SK-N-MC (cell line): ENCODE measurements around the gene DHFR.

ENCODE experiments used
- DNase-seq: peaks from one replicate; pipeline ENCODE4 v3.0.0-alpha.2; 2011; ENCODE audit warnings: low read depth, low spot score
- H3K27ac ChIP-seq: fragments of 200-600 bp; sonication (generic); 2 replicates; pipeline ENCODE4 v1.5.1; 2016; ENCODE audit warnings: mixed run types
- H3K36me3 ChIP-seq: fragments of 200-600 bp; sonication (generic); 2 replicates; pipeline ENCODE4 v1.6.1; 2017; ENCODE audit warnings: antibody characterized with exemption, low read length, mixed read lengths; ENCODE audit not compliant: insufficient read depth
- H3K4me3 ChIP-seq: fragments of 200-600 bp; sonication (generic); 2 replicates; pipeline ENCODE4 v1.5.1; 2016
- H3K9ac ChIP-seq: fragments of 200-600 bp; sonication (generic); 2 replicates; pipeline ENCODE4 v1.8.0; 2017; ENCODE audit warnings: mixed run types, mixed read lengths; ENCODE audit not compliant: insufficient read length
- H3K9me3 ChIP-seq: fragments of 200-600 bp; sonication (generic); 2 replicates; pipeline ENCODE4 v1.6.1; 2017; ENCODE audit warnings: low read depth, mild to moderate bottlenecking, antibody characterized with exemption, low read length, moderate library complexity, mixed read lengths
- EZH2 ChIP-seq: fragments of 200-600 bp; sonication (generic); IDR thresholded peaks from one replicate; pipeline ENCODE4 v1.6.1; 2017; ENCODE audit warnings: antibody characterized with exemption
- FOXP2 ChIP-seq: optimal IDR thresholded peaks from 2 replicates; pipeline ENCODE3; 2011; ENCODE audit warnings: mild to moderate bottlenecking, moderate library complexity; ENCODE audit not compliant: insufficient read depth; ENCODE audit errors: extremely low read length, control extremely low read depth
- POLR2AphosphoS5 ChIP-seq: IDR thresholded peaks from 2 replicates; pipeline ENCODE4 v1.6.1; 2012; ENCODE audit warnings: mild to moderate bottlenecking, low read depth, low read length, borderline replicate concordance

Gene DHFR

GRCh38 chr5:80644900-80645299 is 9.9 kb downstream of the DHFR start:
- no peak overlapping the region for H3K9ac ChIP-seq
- peaks cover 67% of the 10 kb centered on the region for H3K36me3 ChIP-seq
- H3K4me3 ChIP-seq, result no peak overlapping the region
- H3K27ac ChIP-seq, result no peak overlapping the region
- TF ChIP-seq FOXP2, result no peak
- no peak for TF ChIP-seq POLR2AphosphoS5
- TF ChIP-seq EZH2, result no peak
- H3K9me3 ChIP-seq, result no peaks in the 10 kb centered on the region; the same call in 1 of the 2 replicates
- DNase-seq, result no peak

GRCh38 chr5:80641353-80641752 is 13.4 kb downstream of the DHFR start:
- no peak overlapping the region for H3K9ac ChIP-seq
- H3K36me3 ChIP-seq, result peaks cover 93% of the 10 kb centered on the region
- H3K27ac ChIP-seq, result no peak overlapping the region
- no peak overlapping the region for H3K4me3 ChIP-seq
- no peak for TF ChIP-seq EZH2
- DNase-seq, result no peak
- no peaks in the 10 kb centered on the region; the same call in 1 of the 2 replicates for H3K9me3 ChIP-seq

- no peak overlapping the region for H3K4me3 ChIP-seq
- H3K27ac ChIP-seq, result peak overlapping the region; percentile 56; the same call in 1 of the 2 replicates
- TF ChIP-seq EZH2 (no peak), FOXP2 (no peak)
- no peaks in the 10 kb centered on the region for H3K9me3 ChIP-seq
- no peak for DNase-seq
- no peak overlapping the region for H3K9ac ChIP-seq
- peaks cover 75% of the 10 kb centered on the region for H3K36me3 ChIP-seq
Measured at GRCh38 chr5:80634193-80634592, 20.6 kb downstream of the DHFR start.

GRCh38 chr5:80632700-80633099 is 22.1 kb downstream of the DHFR start:
- no peak for TF ChIP-seq FOXP2
- Histone ChIP-seq H3K4me3 (no peak overlapping the region), H3K36me3 (peaks cover 64% of the 10 kb centered on the region), H3K9ac (no peak overlapping the region), H3K27ac (no peak overlapping the region), H3K9me3 (no peaks in the 10 kb centered on the region)
- no peak for DNase-seq

- H3K9me3 ChIP-seq, result no peaks in the 10 kb centered on the region
- no peak for DNase-seq
- no peak overlapping the region for H3K27ac ChIP-seq
- no peak overlapping the region for H3K4me3 ChIP-seq
- no peak overlapping the region for H3K9ac ChIP-seq
- no peak for TF ChIP-seq POLR2AphosphoS5
- TF ChIP-seq FOXP2, result no peak
- TF ChIP-seq EZH2, result no peak
- H3K36me3 ChIP-seq, result peaks cover 55% of the 10 kb centered on the region
Measured at GRCh38 chr5:80631278-80632259, 23.2 kb downstream of the DHFR start.

- no peak overlapping the region for H3K9ac ChIP-seq
- H3K27ac ChIP-seq, result no peak overlapping the region
- DNase-seq, result no peak
- no peak for TF ChIP-seq EZH2
- no peak for TF ChIP-seq FOXP2
- TF ChIP-seq POLR2AphosphoS5, result no peak
- H3K4me3 ChIP-seq, result no peak overlapping the region
- H3K9me3 ChIP-seq, result no peaks in the 10 kb centered on the region
- peaks cover 43% of the 10 kb centered on the region for H3K36me3 ChIP-seq
Measured at GRCh38 chr5:80629281-80629680, 25.5 kb downstream of the DHFR start.

- TF ChIP-seq POLR2AphosphoS5 (no peak), FOXP2 (no peak), EZH2 (no peak)
- Histone ChIP-seq H3K36me3 (peaks cover 9% of the 10 kb centered on the region), H3K9me3 (no peaks in the 10 kb centered on the region), H3K9ac (no peak overlapping the region), H3K27ac (no peak overlapping the region; the same call in 1 of the 2 replicates), H3K4me3 (no peak overlapping the region)
- DNase-seq, result no peak
Measured at GRCh38 chr5:80625230-80625629, 29.6 kb downstream of the DHFR start.

GRCh38 chr5:80623999-80624398 is 30.8 kb downstream of the DHFR start:
- Histone ChIP-seq H3K27ac (no peak overlapping the region), H3K9ac (no peak overlapping the region), H3K9me3 (no peaks in the 10 kb centered on the region), H3K4me3 (no peak overlapping the region), H3K36me3 (no peaks in the 10 kb centered on the region; the same call in 1 of the 2 replicates)
- no peak for TF ChIP-seq POLR2AphosphoS5
- no peak for TF ChIP-seq FOXP2
- no peak for TF ChIP-seq EZH2
- no peak for DNase-seq

- Histone ChIP-seq H3K4me3 (no peak overlapping the region), H3K36me3 (no peaks in the 10 kb centered on the region; the same call in 1 of the 2 replicates), H3K9me3 (no peaks in the 10 kb centered on the region), H3K9ac (no peak overlapping the region), H3K27ac (no peak overlapping the region)
- DNase-seq, result no peak
- TF ChIP-seq POLR2AphosphoS5, result no peak
- no peak for TF ChIP-seq EZH2
- no peak for TF ChIP-seq FOXP2
Measured at GRCh38 chr5:80622756-80623155, 32.0 kb downstream of the DHFR start.
